ENCODE data around the gene KIAA1755. TPM values are rescaled to one million over a fixed set of nuclear protein-coding genes. Genes with fewer than 3 reads are reported as not detected.
A peak's percentile ranks its signal among the peaks of the same experiment; 100 is the strongest.

KIAA1755 gene
- total RNA-seq, 1 donor from 2014 or later, result not detected

- ChIA-PET CTCF (interaction anchor here (0.7 to 3.8 kb wide), 6 partner anchors 54 to 110 kb away, joined by 3 to 38 read pairs (median 8); no protein-coding TSS in a partner anchor), POLR2A (interaction anchor here (0.5 to 1.3 kb wide), 2 partner anchors 29 to 95 kb away, joined by 3 read pairs; no protein-coding TSS in a partner anchor)
- Mint-ChIP-seq H3K27ac (peak overlapping the region; percentile 41), H3K4me1 (peaks cover 29% of the 10 kb centered on the region), H3K36me3 (ENCODE audit: low read depth) (no peaks in the 10 kb centered on the region), H3K27me3 (no peaks in the 10 kb centered on the region), H3K9me3 (no peaks in the 10 kb centered on the region), H3K4me3 (no peak overlapping the region)
- no peak for DNase-seq
- intact Hi-C loops (cut with micrococcal nuclease), result loop anchor here (5.0 kb wide), 1 partner anchor 51 kb away; no protein-coding TSS in a partner anchor
- TF ChIP-seq CTCF (IDR thresholded peaks at IDR 0.05), result no peak
- no peak for ATAC-seq (ENCODE audit: low read depth)
Observed at GRCh38 chr20:38167851-38168760, 92.4 kb downstream of the KIAA1755 start.

GRCh38 chr20:38167328-38167850, 93.1 kb downstream of the KIAA1755 start:
- no peaks in the 10 kb centered on the region for H3K9me3 Mint-ChIP-seq
- H3K27ac Mint-ChIP-seq, result no peak overlapping the region
- H3K27me3 Mint-ChIP-seq, result no peaks in the 10 kb centered on the region
- DNase-seq, result no peak
- intact Hi-C loops (cut with micrococcal nuclease), result loop anchor here (5.0 kb wide), 1 partner anchor 50 kb away; no protein-coding TSS in a partner anchor
- H3K4me3 Mint-ChIP-seq, result no peak overlapping the region
- H3K4me1 Mint-ChIP-seq, result peaks cover 29% of the 10 kb centered on the region
- POLR2A ChIA-PET, result interaction anchor here (1.3 kb wide), 1 partner anchor 94 kb away, joined by 3 read pairs; no protein-coding TSS in a partner anchor
- H3K36me3 Mint-ChIP-seq (ENCODE audit: low read depth), result no peaks in the 10 kb centered on the region
- CTCF ChIA-PET, result interaction anchor here (0.9 to 3.8 kb wide), 7 partner anchors 13 to 110 kb away, joined by 3 to 38 read pairs (median 9); no protein-coding TSS in a partner anchor
- ATAC-seq (ENCODE audit: low read depth), result no peak
- no peak for TF ChIP-seq CTCF (IDR thresholded peaks at IDR 0.05)

- TF ChIP-seq CTCF (IDR thresholded peaks at IDR 0.05), result no peak
- no peak overlapping the region for H3K27ac Mint-ChIP-seq
- no peaks in the 10 kb centered on the region for H3K36me3 Mint-ChIP-seq (ENCODE audit: low read depth)
- intact Hi-C loops (cut with micrococcal nuclease), result loop anchor here (5.0 kb wide), 1 partner anchor 49 kb away; no protein-coding TSS in a partner anchor
- ChIA-PET CTCF (interaction anchor here (1.0 to 3.8 kb wide), 7 partner anchors 12 to 109 kb away, joined by 3 to 38 read pairs (median 9); no protein-coding TSS in a partner anchor), POLR2A (interaction anchor here (0.6 kb wide), 1 partner anchor 94 kb away, joined by 3 read pairs; no protein-coding TSS in a partner anchor)
- no peaks in the 10 kb centered on the region for H3K9me3 Mint-ChIP-seq
- H3K4me1 Mint-ChIP-seq, result peaks cover 29% of the 10 kb centered on the region
- ATAC-seq (ENCODE audit: low read depth), result no peak
- H3K4me3 Mint-ChIP-seq, result no peak overlapping the region
- H3K27me3 Mint-ChIP-seq, result no peaks in the 10 kb centered on the region
- DNase-seq, result no peak
Observed at GRCh38 chr20:38166703-38167233, 93.8 kb downstream of the KIAA1755 start.

- Mint-ChIP-seq H3K36me3 (ENCODE audit: low read depth) (no peaks in the 10 kb centered on the region), H3K4me3 (peak overlapping the region; percentile 49), H3K4me1 (peaks cover 29% of the 10 kb centered on the region), H3K9me3 (no peaks in the 10 kb centered on the region), H3K27ac (no peak overlapping the region), H3K27me3 (no peaks in the 10 kb centered on the region)
- no peak for ATAC-seq (ENCODE audit: low read depth)
- TF ChIP-seq CTCF (IDR thresholded peaks at IDR 0.05), result no peak
- intact Hi-C loops (cut with micrococcal nuclease), result loop anchor here (1.0 to 5.0 kb wide), 5 partner anchors 49 to 109 kb away; no protein-coding TSS in a partner anchor
- ChIA-PET CTCF (interaction anchor here (1.0 to 3.8 kb wide), 6 partner anchors 32 to 108 kb away, joined by 3 to 38 read pairs (median 10); no protein-coding TSS in a partner anchor), POLR2A (interaction anchor here (0.6 kb wide), 1 partner anchor 93 kb away, joined by 3 read pairs; no protein-coding TSS in a partner anchor)
- no peak for DNase-seq
Observed at GRCh38 chr20:38165966-38166702, 94.4 kb downstream of the KIAA1755 start.

Measured in activated B cell treated with CpG ODN at 0.5 μM for 24 hours (primary cell).